SIG-M5 treated with dmso at 0.1 percent for 504 hours (cell line): ENCODE data around the gene DOCK2.

ENCODE experiments used
- DNase-seq: peaks from one replicate; lab custom pipeline; 2025; ENCODE audit not compliant: unreplicated experiment; lab: John Stamatoyannopoulos, UW

The DOCK2 gene

DNA sequence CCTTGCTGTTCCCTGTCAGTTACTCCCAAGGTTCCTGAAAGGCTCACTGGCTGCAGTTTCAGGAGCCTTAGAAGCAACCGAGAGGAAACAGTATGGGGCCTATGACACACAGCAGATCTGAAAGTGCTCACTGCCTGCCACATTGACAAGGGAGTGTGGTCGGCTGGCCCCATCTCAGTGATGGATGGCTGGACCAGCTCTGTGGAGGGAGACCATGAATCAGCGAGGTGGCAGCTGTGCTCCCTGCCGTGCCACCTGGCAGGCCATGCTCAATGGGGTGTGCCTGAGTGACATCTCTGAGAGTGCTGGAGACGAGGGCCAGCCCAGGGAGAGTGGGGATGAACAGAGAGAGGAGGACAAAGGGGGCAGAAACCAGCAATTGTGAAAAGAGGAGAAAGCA is 49.1 kb downstream of the DOCK2 start:
- DNase-seq, result no peak

GRCh38 chr5:169688106-169688505 is 51.0 kb downstream of the DOCK2 start:
- no peak for DNase-seq

DNA sequence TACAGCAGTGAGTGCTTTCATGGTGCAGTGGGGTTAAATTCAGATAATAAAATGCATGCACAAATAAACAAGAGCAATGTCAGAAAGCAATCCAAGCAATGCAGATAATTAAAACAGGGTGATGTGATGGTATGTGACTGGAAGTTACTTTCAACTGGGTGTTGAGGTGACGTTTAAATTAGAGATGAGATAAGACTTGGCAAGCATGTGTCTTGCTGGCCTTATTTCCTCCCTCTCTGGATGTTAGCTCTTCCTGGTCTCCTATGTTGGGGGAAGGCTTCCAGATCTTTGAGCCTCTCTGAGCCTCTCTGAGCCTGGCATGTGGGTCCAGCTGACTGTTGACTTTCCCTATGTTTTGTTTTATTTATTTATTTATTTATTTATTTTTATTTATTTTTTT is 54.4 kb downstream of the DOCK2 start:
- DNase-seq, result no peak

GRCh38 chr5:169694091-169694625 is 57.1 kb downstream of the DOCK2 start:
- no peak for DNase-seq

- no peak for DNase-seq
These were observed 58.0 kb downstream of the DOCK2 start for GRCh38 chr5:169695025-169695625.

DNA sequence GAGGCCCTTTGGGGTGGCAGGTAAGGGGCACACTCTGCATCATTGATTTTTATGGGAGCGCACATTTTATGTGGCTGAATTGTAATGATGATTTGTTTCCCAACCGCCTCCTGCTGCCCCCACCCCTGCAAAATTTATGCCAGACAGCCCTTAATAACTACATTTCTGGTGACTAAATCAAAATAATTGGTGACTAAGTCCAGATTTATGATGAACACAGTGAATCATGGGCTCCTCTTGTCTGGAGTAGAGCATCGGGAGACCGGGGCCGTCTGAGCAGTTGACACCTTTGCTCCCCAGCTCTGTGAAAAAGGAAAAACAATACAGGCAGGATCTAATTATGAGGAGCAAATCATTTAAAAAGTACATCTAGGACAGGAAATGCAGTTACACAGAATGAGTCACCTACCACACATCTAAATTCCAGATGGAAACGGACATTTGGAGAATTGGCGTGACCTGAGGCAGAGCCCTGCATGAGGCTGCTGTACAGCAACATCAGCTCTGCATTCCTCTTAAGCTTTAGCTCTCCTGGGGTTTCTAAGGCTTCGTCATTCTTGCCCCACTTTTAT is 58.9 kb downstream of the DOCK2 start:
- no peak for DNase-seq

DNA sequence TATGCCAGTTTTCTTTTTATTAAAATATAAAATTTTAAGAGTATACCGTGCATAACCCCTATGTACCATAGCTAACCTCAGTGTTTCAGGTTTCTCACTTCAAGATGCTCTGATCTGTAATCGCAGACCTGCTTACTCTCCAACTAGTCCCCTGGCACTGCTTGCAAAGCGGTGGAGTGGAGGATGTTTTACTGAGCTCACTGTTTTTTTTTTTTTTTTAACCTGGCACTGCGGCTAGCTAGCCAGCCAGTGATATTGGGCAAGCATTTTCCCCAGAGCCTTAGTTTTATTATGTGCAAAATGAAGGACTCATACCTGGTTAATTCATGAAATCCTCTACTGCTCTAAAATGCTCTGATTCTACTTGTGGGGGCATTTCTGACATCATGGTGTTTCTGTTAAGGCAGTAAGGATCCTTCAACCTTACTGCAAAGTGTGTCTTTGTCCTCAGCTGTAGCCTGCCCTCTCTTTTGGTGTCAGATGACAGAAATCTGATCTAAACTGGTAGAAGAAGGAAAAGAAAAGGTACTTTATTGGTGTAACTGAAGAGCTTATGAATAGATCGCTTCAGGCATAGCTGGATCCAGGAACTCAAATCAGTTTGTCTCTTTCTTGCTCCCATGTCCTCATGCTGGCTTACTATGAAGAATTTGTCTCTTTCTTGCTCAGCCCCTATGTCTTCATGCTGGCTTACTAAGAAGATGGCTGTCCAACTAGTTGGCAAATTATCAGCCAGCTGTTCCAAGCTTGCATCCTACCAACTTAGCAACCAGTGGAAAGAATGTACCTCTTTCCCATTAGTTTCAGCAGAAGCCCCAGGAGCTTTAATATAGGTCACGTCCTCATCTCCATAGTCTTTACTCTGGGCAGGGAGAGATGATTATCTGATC is 59.8 kb downstream of the DOCK2 start:
- DNase-seq, result no peak

DNA sequence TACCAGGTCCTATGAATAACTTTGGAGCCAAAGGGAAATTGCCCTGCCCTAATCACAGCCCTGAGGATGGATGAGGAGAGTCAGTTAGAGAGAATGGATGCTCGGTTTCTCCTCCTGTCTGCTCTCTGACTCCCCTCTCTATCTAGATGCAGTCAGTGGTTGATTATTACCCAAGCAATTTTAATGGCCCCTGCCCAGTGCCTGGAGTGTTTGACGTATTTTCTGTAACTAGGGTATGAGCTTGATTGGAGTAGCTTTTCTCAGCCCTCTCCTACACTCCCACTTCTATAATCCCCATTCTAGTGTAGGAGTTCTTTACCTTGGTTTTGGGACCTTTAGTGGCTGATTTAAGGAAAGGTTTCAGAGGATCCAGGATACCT is 60.4 kb downstream of the DOCK2 start:
- DNase-seq, result no peak

GRCh38 chr5:169697976-169698375 is 60.9 kb downstream of the DOCK2 start:
- no peak for DNase-seq

DNA sequence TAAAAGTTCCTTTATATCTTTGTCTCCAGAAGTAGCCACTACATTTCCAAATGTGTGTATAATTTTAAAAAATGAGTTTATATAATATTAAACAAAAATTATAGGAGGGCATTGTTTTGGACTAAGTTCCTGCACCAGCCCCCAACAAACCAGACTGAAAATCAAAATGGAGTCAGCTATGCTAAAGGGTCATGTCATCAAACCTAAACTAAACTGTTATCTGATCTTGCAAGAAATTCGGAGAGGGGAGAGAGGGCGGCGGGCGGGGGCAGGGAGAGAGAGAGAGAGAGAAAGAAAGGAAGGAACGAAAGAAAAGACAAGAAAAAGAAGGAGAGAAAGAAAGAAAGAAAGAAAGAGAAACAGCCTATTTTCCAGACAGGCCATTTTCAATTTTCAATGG is 63.5 kb downstream of the DOCK2 start:
- DNase-seq, result no peak

- DNase-seq, result peak; percentile 41
These were observed 64.9 kb downstream of the DOCK2 start for GRCh38 chr5:169701910-169702451.

DNA sequence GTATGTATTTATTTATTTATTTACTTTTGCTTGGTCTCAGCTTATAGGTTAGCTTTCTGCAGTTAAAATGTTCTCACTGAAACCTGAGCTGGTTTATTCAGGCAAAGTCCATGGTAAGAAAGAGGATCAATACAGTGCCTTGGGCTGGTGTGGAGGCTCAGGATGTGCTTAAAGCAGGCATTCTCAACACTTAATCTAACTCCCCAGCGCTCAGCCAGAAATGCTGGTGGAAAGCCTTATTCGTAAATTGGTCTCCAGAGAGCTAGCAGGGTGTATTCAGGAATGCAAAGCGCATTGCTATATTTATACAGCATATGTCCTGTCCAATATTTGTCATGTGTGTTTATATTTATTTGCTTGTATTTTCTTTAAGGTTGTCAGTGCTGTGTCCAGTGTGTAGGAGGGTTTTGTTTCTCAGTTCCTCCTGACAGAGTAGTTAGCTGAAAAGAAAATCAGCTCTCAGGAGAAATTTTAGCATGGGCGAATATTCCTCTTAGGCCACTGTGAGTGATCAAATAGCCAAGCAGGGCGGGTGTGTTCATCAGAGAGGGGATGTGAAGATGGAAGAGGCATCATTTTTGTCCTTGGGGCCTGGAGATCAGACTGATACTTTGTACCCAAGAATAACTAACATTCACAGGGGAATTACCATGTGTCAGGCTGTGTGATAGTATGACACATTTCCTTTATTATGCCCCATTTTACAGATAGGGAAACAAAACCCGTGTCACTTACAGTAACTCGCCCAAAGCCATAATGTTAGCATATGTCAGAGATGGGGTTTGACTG is 65.8 kb downstream of the DOCK2 start:
- no peak for DNase-seq

GRCh38 chr5:169703813-169704212 is 66.7 kb downstream of the DOCK2 start:
- DNase-seq, result no peak

GRCh38 chr5:169705322-169705721 is 68.2 kb downstream of the DOCK2 start:
- DNase-seq, result no peak

DNA sequence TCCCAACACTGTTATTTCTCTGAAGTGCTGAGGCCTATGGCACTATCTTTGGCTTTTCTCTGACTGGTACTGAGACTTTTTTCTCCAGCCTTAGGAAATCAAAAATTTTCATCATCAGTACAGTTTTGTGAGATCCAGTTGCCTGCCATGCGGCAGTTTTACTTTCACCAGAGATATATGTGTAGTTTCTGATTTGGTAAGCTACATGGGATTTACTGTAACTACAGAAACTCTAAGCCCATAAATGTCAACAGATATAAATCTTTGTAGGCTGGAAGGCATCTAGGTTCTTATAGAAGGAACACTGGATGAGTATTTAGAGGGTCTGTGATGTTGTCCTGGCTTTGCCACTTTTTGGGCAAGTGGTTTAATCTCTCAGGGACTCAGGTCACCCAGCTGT is 69.0 kb downstream of the DOCK2 start:
- DNase-seq, result no peak

GRCh38 chr5:169706758-169707450 is 69.8 kb downstream of the DOCK2 start:
- DNase-seq, result no peak

GRCh38 chr5:169707686-169708085 is 70.6 kb downstream of the DOCK2 start:
- DNase-seq, result no peak

GRCh38 chr5:169710675-169711074 is 73.6 kb downstream of the DOCK2 start:
- no peak for DNase-seq

DNA sequence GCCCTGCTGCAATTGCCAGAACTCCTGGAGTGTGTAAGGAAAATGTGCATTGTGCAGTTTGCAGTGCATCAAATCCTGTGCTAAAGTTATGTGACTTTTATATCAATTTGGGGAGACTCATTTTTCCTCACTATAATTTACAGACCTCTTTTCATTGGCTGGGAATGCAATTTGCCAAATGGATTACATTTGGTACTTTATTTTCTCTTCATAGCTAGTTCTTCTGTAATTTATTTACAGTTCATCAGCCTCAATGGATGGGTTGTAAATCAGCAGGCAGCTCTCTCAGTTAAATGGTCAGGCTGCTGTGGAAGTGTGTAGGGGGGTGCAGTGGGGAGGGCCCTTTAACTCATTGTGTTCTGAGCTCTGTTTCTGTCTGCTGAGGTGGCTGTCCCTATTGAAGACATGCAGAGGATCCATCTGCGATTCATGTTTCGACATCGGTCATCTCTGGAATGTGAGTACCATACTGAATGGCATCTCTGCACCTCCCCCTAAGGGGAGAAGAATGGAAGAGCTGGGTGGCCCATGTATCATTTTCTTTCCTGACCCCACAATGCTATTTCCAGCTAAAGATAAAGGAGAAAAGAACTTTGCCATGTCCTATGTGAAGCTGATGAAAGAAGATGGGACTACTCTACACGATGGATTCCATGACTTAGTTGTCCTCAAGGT is 74.6 kb downstream of the DOCK2 start:
- DNase-seq, result no peak

GRCh38 chr5:169712428-169712827 is 75.4 kb downstream of the DOCK2 start:
- DNase-seq, result no peak
